Chondrocyte (in vitro differentiated cells): ENCODE measurements around the gene ALDOA. TPM values are rescaled to one million over a fixed set of nuclear protein-coding genes. Genes with fewer than 3 reads are reported as not detected.
A peak's percentile ranks its signal among the peaks of the same experiment; 100 is the strongest.

Experiments
- DNase-seq: peaks from one replicate; pipeline ENCODE4 v3.0.0; 2021; ENCODE audit warnings: mixed read lengths, low spot score
- H3K27ac Mint-ChIP-seq: one replicate; pipeline ENCODE4 v1.8.0; 2021; ENCODE audit warnings: mild to moderate bottlenecking, moderate library complexity, mixed read lengths; ENCODE audit not compliant: unreplicated experiment
- H3K27me3 Mint-ChIP-seq: 2 replicates; pipeline ENCODE4 v1.8.0; 2021; ENCODE audit warnings: low read depth, mixed read lengths
- H3K36me3 Mint-ChIP-seq: 2 replicates; pipeline ENCODE4 v1.8.0; 2021; ENCODE audit warnings: low read depth, mixed read lengths
- H3K4me1 Mint-ChIP-seq: 2 replicates; pipeline ENCODE4 v1.8.0; 2021; ENCODE audit warnings: low read depth, mild to moderate bottlenecking, mixed read lengths
- H3K4me3 Mint-ChIP-seq: one replicate; pipeline ENCODE4 v1.8.0; 2021; ENCODE audit warnings: mild to moderate bottlenecking, moderate library complexity, mixed read lengths; ENCODE audit not compliant: unreplicated experiment
- H3K9me3 Mint-ChIP-seq: 2 replicates; pipeline ENCODE4 v1.8.0; 2021; ENCODE audit warnings: low read depth, mixed read lengths
- total RNA-seq: library from RNA; stranded (reverse); gene quantifications from 3 replicates; pipeline ENCODE4 v1.2.1, GENCODE V29; 2021
- TF ChIP-seq, protein P1 (sequence below): fragments of 200-600 bp; sonication (generic); IDR thresholded peaks from 2 replicates; pipeline ENCODE4 v1.5.0; 2021; ENCODE audit warnings: antibody characterized with exemption, mild to moderate bottlenecking, moderate library complexity

Gene ALDOA
- total RNA-seq, 1 donor from 2014 or later, result 1,094 TPM

DNA sequence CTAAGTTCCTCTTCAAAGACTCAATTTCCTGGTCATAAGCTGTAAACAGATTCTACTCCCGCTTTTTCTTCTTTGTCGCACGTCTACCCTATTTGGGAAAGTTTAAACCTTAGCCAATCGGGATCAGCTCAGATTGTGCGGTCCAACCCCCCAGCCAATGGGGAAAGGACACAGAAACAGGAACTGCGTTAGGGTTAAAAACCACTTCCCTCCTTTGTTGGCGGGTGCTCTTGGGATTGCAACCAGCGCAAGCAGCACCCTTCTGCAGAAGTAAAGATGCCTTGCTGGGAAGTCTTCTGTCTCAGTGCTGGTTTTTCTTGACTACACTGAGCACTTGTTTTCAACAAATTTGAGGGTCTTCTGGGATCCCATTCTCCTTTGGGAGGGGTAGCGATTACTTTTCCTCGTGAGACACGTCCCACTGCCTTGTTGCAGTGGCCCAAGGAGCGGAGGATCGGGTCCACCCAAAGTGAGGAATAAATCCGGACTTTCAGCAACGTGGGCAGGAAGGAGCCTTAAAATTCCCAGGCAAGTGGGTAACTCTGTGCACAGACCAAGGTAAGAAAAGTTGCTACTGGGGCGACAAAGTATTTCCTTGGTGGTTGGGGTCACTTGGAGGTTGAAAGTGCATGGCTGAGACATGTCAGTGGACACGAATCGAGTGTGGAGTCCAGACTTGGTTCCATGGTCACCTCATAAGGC lies 31.5 kb downstream of the ALDOA start:
- TF ChIP-seq, protein P1, sequence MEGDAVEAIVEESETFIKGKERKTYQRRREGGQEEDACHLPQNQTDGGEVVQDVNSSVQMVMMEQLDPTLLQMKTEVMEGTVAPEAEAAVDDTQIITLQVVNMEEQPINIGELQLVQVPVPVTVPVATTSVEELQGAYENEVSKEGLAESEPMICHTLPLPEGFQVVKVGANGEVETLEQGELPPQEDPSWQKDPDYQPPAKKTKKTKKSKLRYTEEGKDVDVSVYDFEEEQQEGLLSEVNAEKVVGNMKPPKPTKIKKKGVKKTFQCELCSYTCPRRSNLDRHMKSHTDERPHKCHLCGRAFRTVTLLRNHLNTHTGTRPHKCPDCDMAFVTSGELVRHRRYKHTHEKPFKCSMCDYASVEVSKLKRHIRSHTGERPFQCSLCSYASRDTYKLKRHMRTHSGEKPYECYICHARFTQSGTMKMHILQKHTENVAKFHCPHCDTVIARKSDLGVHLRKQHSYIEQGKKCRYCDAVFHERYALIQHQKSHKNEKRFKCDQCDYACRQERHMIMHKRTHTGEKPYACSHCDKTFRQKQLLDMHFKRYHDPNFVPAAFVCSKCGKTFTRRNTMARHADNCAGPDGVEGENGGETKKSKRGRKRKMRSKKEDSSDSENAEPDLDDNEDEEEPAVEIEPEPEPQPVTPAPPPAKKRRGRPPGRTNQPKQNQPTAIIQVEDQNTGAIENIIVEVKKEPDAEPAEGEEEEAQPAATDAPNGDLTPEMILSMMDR, result no peak
- H3K4me3 Mint-ChIP-seq, result peak overlapping the region; percentile 82
- no peak for DNase-seq
- H3K27me3 Mint-ChIP-seq, result no peaks in the 10 kb centered on the region
- peaks cover 3% of the 10 kb centered on the region for H3K9me3 Mint-ChIP-seq
- H3K4me1 Mint-ChIP-seq, result peaks cover 29% of the 10 kb centered on the region
- H3K36me3 Mint-ChIP-seq, result peaks cover 2% of the 10 kb centered on the region
- peak overlapping the region; percentile 95 for H3K27ac Mint-ChIP-seq

GRCh38 chr16:30104090-30104489 lies 38.5 kb downstream of the ALDOA start:
- H3K27ac Mint-ChIP-seq, result no peak overlapping the region
- H3K4me3 Mint-ChIP-seq, result no peak overlapping the region
- H3K4me1 Mint-ChIP-seq, result no peaks in the 10 kb centered on the region
- H3K36me3 Mint-ChIP-seq, result peaks cover 16% of the 10 kb centered on the region
- DNase-seq, result no peak
- TF ChIP-seq, protein P1, result no peak
- no peaks in the 10 kb centered on the region for H3K27me3 Mint-ChIP-seq
- H3K9me3 Mint-ChIP-seq, result no peaks in the 10 kb centered on the region

DNA sequence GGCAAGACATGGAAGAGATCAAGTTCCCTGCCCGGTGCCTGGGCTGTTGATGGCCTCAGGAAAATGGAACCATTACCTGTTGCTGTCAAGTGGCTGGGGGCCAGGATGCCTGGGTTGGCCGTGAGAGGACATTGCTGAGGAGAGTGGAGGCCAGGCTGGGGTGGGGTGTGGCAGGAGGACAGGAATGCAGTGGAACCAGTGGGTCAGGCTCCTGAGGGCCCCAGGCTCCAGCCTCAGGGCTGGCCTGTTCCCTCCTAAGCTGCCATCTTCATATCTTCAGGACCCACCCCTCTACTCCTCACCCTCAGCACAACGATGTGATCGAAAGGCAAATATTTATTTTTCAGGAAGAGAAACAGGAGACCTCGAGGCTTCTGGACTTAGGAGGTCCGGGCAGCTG lies 38.9 kb downstream of the ALDOA start:
- Mint-ChIP-seq H3K27ac (no peak overlapping the region), H3K36me3 (peaks cover 16% of the 10 kb centered on the region), H3K4me1 (no peaks in the 10 kb centered on the region), H3K9me3 (no peaks in the 10 kb centered on the region), H3K27me3 (no peaks in the 10 kb centered on the region), H3K4me3 (no peak overlapping the region)
- DNase-seq, result no peak
- TF ChIP-seq, protein P1, result no peak

DNA sequence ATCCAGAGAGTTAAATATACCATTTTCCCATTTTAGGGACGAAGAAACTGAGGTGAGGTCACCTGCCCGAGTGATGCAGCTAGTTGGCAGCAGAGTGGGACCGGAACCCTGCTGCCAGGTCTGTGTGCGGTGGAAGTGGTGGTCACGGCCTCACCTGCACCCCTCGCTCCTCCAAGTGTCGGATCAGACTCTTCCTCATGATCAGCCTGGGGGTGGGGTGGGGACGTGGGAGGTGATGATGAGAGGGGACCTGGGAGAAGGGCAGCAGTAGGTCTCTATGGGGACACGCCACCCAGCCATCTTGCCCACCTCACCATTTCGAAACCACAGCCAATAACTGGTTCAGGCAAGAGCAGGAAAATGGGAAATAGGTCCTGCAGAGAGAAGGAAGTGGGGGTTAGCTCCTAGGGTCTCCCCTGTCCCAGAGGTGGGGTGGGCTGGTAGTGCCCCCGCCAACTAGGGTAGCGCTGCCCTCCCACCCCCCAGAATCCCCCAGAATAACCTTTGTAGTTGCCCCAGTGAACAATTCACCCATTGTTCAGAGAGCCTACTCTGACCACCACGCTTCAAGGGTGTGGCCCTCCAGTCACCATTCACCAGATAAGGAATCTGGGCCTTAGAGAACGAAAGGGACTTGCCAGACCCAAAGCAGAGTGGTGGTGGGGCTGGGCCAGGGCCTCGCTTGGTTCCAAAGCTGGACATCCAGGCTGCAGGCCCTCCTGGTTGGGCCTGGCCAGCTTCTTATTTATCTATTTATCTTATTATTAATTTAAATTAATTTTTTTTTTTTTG lies 42.7 kb downstream of the ALDOA start:
- H3K4me3 Mint-ChIP-seq, result no peak overlapping the region
- TF ChIP-seq, protein P1, result no peak
- H3K4me1 Mint-ChIP-seq, result peaks cover 9% of the 10 kb centered on the region
- H3K27me3 Mint-ChIP-seq, result no peaks in the 10 kb centered on the region
- H3K27ac Mint-ChIP-seq, result no peak overlapping the region
- no peaks in the 10 kb centered on the region for H3K9me3 Mint-ChIP-seq
- H3K36me3 Mint-ChIP-seq, result peaks cover 23% of the 10 kb centered on the region
- DNase-seq, result no peak

GRCh38 chr16:30110661-30111060 lies 45.1 kb downstream of the ALDOA start:
- Mint-ChIP-seq H3K4me1 (peaks cover 9% of the 10 kb centered on the region), H3K27ac (peak overlapping the region; percentile 62), H3K4me3 (no peak overlapping the region), H3K27me3 (no peaks in the 10 kb centered on the region), H3K9me3 (no peaks in the 10 kb centered on the region), H3K36me3 (peaks cover 14% of the 10 kb centered on the region)
- DNase-seq, result no peak
- TF ChIP-seq, protein P1, result no peak
